HG03575 (cell line): ENCODE measurements around the gene ZNF441.
"Not testable (repeated sequence)": the region's sequence is repeated elsewhere in the genome, so short reads cannot be mapped to it uniquely, and the experiment has no call there.

Experiments used
- ATAC-seq: cut with Tn5 transposase; IDR thresholded peaks from one replicate; pipeline ENCODE4 v1.9.1; 2021; ENCODE audit not compliant: unreplicated experiment, insufficient number of reproducible peaks, low FRiP score; ENCODE audit errors: extremely low read depth

The ZNF441 gene

GRCh38 chr19:11771520-11771919 is 4.7 kb downstream of the ZNF441 start:
- not testable (repeated sequence) for ATAC-seq

- not testable (repeated sequence) for ATAC-seq
These were observed 9.9 kb downstream of the ZNF441 start for GRCh38 chr19:11776669-11777068.

GRCh38 chr19:11780431-11781020 is 13.7 kb downstream of the ZNF441 start:
- no peak for ATAC-seq

- ATAC-seq, result no peak
These were observed 14.7 kb downstream of the ZNF441 start for GRCh38 chr19:11781295-11782057.

GRCh38 chr19:11783767-11784166 is 17.0 kb downstream of the ZNF441 start:
- ATAC-seq, result no peak

GRCh38 chr19:11784356-11784755 is 17.6 kb downstream of the ZNF441 start:
- no peak for ATAC-seq

GRCh38 chr19:11787536-11787935 is 20.7 kb downstream of the ZNF441 start:
- no peak for ATAC-seq

GRCh38 chr19:11792942-11793341 is 26.1 kb downstream of the ZNF441 start:
- ATAC-seq, result no peak

- no peak for ATAC-seq
These were observed 30.7 kb downstream of the ZNF441 start for GRCh38 chr19:11797491-11797890.

GRCh38 chr19:11798391-11799330 is 31.9 kb downstream of the ZNF441 start, which contains the start of gene ZNF491:
Gene ZNF491, plus strand, starts transcription at chr19:11798523. Its CDS starts 7,431 bp downstream, at chr19:11805954.
- no peak for ATAC-seq

- no peak for ATAC-seq
These were observed 39.7 kb downstream of the ZNF441 start for GRCh38 chr19:11806354-11807098.

- no peak for ATAC-seq
These were observed 40.2 kb downstream of the ZNF441 start for GRCh38 chr19:11807099-11807380.

- no peak for ATAC-seq
These were observed 46.9 kb downstream of the ZNF441 start for GRCh38 chr19:11813703-11814028.

GRCh38 chr19:11814029-11814699 is 47.4 kb downstream of the ZNF441 start, which contains the start of gene ZNF440:
Gene ZNF440, plus strand, starts transcription at chr19:11814273. Its CDS starts 175 bp downstream, at chr19:11814448.
- no peak for ATAC-seq

- no peak for ATAC-seq
These were observed 47.9 kb downstream of the ZNF441 start for GRCh38 chr19:11814700-11815035.

GRCh38 chr19:11821474-11822109 is 54.8 kb downstream of the ZNF441 start:
- ATAC-seq, result no peak

GRCh38 chr19:11828957-11829876 is 62.4 kb downstream of the ZNF441 start:
- not testable (repeated sequence) for ATAC-seq
